Fibroblast of lung (primary cell): ENCODE measurements around the gene SLC24A3. TPM values are rescaled to one million over a fixed set of nuclear protein-coding genes. Genes with fewer than 3 reads are reported as not detected.
A peak's percentile ranks its signal among the peaks of the same experiment; 100 is the strongest.

Source experiments
- DNase-seq, 2 donors: peaks; one replicate each; pipeline versions ENCODE4 v3.0.0 to v3.0.0-alpha.2; 2010; ENCODE audit warnings: low read depth in 2 of 2
- H2AFZ ChIP-seq: 2 replicates; pipeline ENCODE4 v1.5.1; 2012; ENCODE audit warnings: low read length, control low read depth, inconsistent platforms
- H3K27ac ChIP-seq: 2 replicates; pipeline ENCODE4 v1.5.1; 2011; ENCODE audit warnings: low read length, control low read depth; ENCODE audit not compliant: insufficient read depth
- H3K27me3 ChIP-seq: 2 replicates; pipeline ENCODE4 v1.5.1; 2011; ENCODE audit warnings: mild to moderate bottlenecking, low read length; ENCODE audit not compliant: control insufficient read depth, insufficient read depth
- H3K36me3 ChIP-seq: 2 replicates; pipeline ENCODE4 v1.5.1; 2011; ENCODE audit warnings: low read length; ENCODE audit not compliant: control insufficient read depth, insufficient read depth
- H3K4me1 ChIP-seq: 2 replicates; pipeline ENCODE4 v1.5.1; 2011; ENCODE audit warnings: low read length; ENCODE audit not compliant: control insufficient read depth, insufficient read depth; ENCODE audit errors: extremely low read depth
- H3K4me2 ChIP-seq: 2 replicates; pipeline ENCODE4 v1.5.1; 2011; ENCODE audit warnings: low read length, control low read depth; ENCODE audit not compliant: insufficient read depth; ENCODE audit errors: extremely low read depth
- H3K4me3 ChIP-seq, 4 experiments: fragments of 200-600 bp in 1 of 4; sonication (generic) in 1 of 4; replicated peaks in 1 of 4; 2 replicates each; pipeline ENCODE4 v1.5.1; 2011 to 2016; ENCODE audit warnings: low read length in 4 of 4, low read depth in 3 of 4, mild to moderate bottlenecking in 3 of 4, control low read depth in 2 of 4, inconsistent platforms in 1 of 4, mixed read lengths in 1 of 4; ENCODE audit not compliant: insufficient read depth in 1 of 4; ENCODE audit errors: control extremely low read depth in 1 of 4
- H3K79me2 ChIP-seq: 2 replicates; pipeline ENCODE4 v1.5.1; 2012; ENCODE audit warnings: mild to moderate bottlenecking, low read length, inconsistent platforms; ENCODE audit not compliant: control insufficient read depth, insufficient read depth
- H3K9ac ChIP-seq: 2 replicates; pipeline ENCODE4 v1.5.1; 2011; ENCODE audit warnings: mild to moderate bottlenecking, low read length, control low read depth; ENCODE audit not compliant: insufficient read depth
- H3K9me3 ChIP-seq: 2 replicates; pipeline ENCODE4 v1.5.1; 2012; ENCODE audit warnings: low read depth, low read length; ENCODE audit not compliant: control insufficient read depth, insufficient read depth
- H4K20me1 ChIP-seq: 2 replicates; pipeline ENCODE4 v1.5.1; 2011; ENCODE audit warnings: low read length; ENCODE audit not compliant: control insufficient read depth, insufficient read depth; ENCODE audit errors: extremely low read depth
- CTCF ChIP-seq, 2 donors: IDR thresholded peaks in 1 of 2; conservative IDR thresholded peaks in 1 of 2; 1 replicate in 1 of 2; 2 replicates in 1 of 2; pipeline ENCODE4 v1.5.1; 2011 to 2012; ENCODE audit warnings: low read length in 2 of 2, control low read depth in 1 of 2, inconsistent platforms in 1 of 2, low read depth in 1 of 2, mild to moderate bottlenecking in 1 of 2
- EZH2 ChIP-seq: IDR thresholded peaks from 2 replicates; pipeline ENCODE4 v1.5.1; 2012; ENCODE audit warnings: low read length, control low read depth, mild to moderate bottlenecking; ENCODE audit errors: missing control alignments
- polyA plus RNA-seq, 2 donors: library from polyadenylated mRNA; depleted of rRNA in 1 of 2; stranded (reverse) in 1 of 2; unstranded in 1 of 2; fragments of >200 nt; gene quantifications; 2 replicates each; pipeline ENCODE4 v1.2.1, GENCODE V29; 2011 to 2012; ENCODE audit warnings: missing spikeins in 1 of 2
- total RNA-seq: library from RNA; depleted of rRNA; stranded (reverse); fragments of >200 nt; gene quantifications from 2 replicates; pipeline ENCODE4 v1.2.1, GENCODE V29; 2014

Gene SLC24A3
- total and polyA plus RNA-seq, 2 donors (not counting 1 experiment from before 2014, with no cell fraction given), result 0.03 to 1.8 TPM

- H3K79me2 ChIP-seq, result no peaks in the 10 kb centered on the region
- no peak overlapping the region for H3K27ac ChIP-seq
- no peak overlapping the region for H2AFZ ChIP-seq
- no peaks in the 10 kb centered on the region for H3K9me3 ChIP-seq
- H3K4me3 ChIP-seq, result no peak overlapping the region
- no peaks in the 10 kb centered on the region for H3K4me1 ChIP-seq
- H3K9ac ChIP-seq, result no peak overlapping the region
- H3K36me3 ChIP-seq, result no peaks in the 10 kb centered on the region
- no peaks in the 10 kb centered on the region for H4K20me1 ChIP-seq
- H3K4me2 ChIP-seq, result no peak overlapping the region
- no peaks in the 10 kb centered on the region for H3K27me3 ChIP-seq
- DNase-seq, result no peak
- no peak for TF ChIP-seq CTCF (conservative IDR thresholded peaks at IDR 0.05 in 1 of 2, IDR thresholded peaks at IDR 0.05 in 1 of 2; ENCODE audit: low read depth in 1 of 2, low read length in 2 of 2)
These were observed 351.8 kb downstream of the SLC24A3 start for GRCh38 chr20:19564261-19564660.

GRCh38 chr20:19565736-19566135 lies 353.3 kb downstream of the SLC24A3 start:
- H3K4me2 ChIP-seq, result no peak overlapping the region
- DNase-seq, result no peak
- TF ChIP-seq EZH2, result no peak
- no peak overlapping the region for H3K4me3 ChIP-seq
- H3K27me3 ChIP-seq, result no peaks in the 10 kb centered on the region
- H4K20me1 ChIP-seq, result no peaks in the 10 kb centered on the region
- no peaks in the 10 kb centered on the region for H3K36me3 ChIP-seq
- H3K9ac ChIP-seq, result no peak overlapping the region
- no peak overlapping the region for H2AFZ ChIP-seq
- H3K9me3 ChIP-seq, result no peaks in the 10 kb centered on the region
- no peak overlapping the region for H3K27ac ChIP-seq
- no peaks in the 10 kb centered on the region for H3K79me2 ChIP-seq
- no peaks in the 10 kb centered on the region for H3K4me1 ChIP-seq

GRCh38 chr20:19566226-19566945 lies 353.9 kb downstream of the SLC24A3 start:
- no peak for TF ChIP-seq CTCF (conservative IDR thresholded peaks at IDR 0.05 in 1 of 2, IDR thresholded peaks at IDR 0.05 in 1 of 2; ENCODE audit: low read depth in 1 of 2, low read length in 2 of 2)
- no peak for TF ChIP-seq EZH2
- Histone ChIP-seq H3K36me3 (no peaks in the 10 kb centered on the region), H4K20me1 (no peaks in the 10 kb centered on the region), H2AFZ (no peak overlapping the region), H3K27me3 (no peaks in the 10 kb centered on the region), H3K27ac (no peak overlapping the region), H3K9ac (no peak overlapping the region), H3K4me3 (no peak overlapping the region), H3K4me1 (no peaks in the 10 kb centered on the region), H3K4me2 (no peak overlapping the region), H3K79me2 (no peaks in the 10 kb centered on the region), H3K9me3 (no peaks in the 10 kb centered on the region)
- DNase-seq, result peak in 1 of 2 donors; percentile 6
